ENCODE measurements around the gene TMEM150A.
"Not testable (repeated sequence)": the region's sequence is repeated elsewhere in the genome, so short reads cannot be mapped to it uniquely, and the experiment has no call there.

TMEM150A gene

DNA sequence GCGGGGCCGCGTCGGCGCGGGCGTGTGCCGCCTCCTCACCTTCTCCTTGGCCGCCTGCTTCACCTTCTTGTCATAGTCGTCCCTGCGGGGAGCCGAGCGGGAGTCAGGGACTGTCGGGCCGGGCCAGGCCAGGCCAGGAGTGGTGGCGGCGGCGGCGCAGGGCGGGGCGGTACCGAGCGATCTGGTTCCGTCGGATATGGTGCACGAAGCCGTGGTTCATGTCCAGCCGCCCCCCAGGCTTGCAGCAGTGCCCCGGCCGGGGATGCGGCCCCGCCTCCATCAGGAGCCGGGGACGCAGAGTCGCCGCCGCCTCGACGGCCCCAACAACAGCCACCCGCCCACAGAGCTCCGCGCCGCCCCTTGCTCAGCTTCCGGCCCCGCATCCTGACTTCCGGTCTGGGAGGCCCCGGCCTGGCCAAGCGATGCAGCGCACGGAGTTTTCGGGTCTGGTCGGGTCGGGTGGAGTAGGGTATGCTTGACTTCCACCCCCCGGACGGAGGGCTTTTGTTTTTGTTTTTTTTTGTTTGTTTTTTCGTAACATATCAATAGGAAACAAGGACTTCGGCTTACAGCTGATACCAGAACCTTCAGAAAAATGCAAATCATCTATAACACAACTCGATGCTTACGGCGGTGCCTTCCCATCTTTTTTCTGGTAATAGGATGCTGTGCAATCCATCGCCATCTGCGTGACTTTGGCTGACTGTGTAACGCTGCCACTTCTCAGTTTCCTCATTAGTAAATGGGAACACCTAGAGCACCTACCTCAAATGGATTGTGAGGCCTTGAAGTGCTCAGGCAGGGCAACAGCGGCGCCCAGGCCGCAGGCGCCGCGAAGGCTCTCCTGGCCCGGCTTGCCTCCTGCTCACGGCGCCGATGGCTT, 9.4 kb upstream of the TMEM150A start, which contains the start of gene C2orf68:
TSS of gene C2orf68 (minus strand) at position 362 of the 883 bp plus-strand sequence. CDS start at position 280, 82 bp downstream.
- peak; percentile 91 for DNase-seq (ENCODE audit: low spot score)

DNA sequence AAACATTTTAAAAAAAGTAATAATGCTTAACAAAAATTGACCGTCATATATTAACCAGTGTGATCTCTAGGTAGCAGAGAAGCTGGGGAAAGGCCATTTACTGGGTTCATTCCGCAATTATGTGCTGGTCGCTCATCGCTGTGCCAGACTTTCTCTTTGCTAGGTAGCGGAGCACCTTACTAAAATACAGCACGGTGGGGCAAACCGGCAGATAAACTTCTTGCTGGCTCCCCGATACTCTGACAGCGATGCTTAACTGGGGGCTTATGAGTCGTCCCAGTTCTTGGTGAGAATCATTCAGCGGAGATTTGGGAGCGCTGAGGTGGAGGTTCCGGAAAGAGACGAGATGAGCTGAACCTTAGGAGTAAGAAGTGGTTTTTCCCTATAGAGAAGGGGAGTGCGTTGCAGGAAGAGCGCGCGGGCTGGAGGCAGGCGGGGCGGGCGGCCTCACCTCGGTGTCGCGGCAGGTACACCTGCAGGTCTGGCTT, 8.8 kb upstream of the TMEM150A start:
- DNase-seq (ENCODE audit: low spot score), result no peak

DNA sequence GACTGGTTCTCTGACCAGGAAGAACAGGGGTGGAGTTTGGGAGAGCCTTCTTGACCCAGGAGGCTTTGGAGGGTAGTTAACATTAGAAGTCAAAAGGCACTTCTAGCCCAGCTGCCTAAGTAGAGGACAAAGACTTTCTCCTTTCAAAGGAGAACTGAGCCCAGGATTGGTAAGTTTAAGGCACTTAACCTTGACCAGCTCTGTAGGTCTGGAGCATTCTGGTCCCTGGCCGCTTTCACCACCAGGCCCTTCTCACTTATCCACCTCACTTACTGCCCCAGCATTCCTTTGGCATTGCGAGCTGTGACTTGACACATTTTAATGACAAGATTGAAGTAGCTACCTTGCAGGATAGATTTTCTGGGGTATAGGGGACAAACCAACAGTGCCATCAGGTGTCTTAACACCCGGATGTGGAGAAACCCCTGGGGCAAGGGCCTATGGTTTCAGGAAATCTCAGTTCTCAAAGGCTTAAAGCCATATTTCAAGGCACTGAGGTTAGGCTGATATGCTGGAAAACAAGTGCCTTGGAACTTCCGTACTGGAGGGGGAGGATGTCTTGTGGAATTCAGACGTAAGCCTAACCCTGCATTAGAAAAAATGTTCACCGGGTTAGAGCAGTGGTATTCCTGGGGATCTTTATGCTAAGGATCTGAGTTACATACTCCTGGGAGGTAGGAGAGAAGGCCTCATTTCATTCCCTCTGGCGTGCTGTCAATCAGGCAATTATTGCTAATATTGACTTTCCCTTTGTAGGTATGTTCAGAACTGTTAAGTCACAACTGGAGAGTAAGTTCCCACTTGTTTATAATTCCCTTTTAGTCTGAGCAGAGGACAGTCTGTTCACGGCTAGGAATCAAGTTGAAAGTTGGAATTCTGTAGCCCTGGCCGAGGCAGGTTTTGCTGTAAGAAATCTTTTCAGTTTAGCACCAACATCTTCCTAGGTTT, 5.0 kb upstream of the TMEM150A start:
- no peak for DNase-seq (ENCODE audit: low spot score)

DNA sequence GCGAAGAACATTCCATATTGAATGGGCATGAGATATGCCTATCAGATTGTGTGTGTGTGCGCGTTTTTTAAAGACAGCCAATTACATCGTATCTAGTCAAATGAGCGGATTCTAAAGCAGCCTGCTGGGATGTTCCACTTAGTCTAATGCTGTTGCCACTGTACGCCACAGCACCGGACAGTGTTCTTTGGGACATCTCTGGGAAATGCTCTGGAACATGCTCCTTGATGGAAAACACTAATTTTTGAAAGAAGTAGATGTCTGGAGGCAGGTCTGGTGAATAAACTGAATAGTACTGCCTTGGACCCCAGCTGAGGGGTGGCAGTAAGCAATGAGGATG, 3.6 kb upstream of the TMEM150A start:
- no peak for DNase-seq (ENCODE audit: low spot score)

DNA sequence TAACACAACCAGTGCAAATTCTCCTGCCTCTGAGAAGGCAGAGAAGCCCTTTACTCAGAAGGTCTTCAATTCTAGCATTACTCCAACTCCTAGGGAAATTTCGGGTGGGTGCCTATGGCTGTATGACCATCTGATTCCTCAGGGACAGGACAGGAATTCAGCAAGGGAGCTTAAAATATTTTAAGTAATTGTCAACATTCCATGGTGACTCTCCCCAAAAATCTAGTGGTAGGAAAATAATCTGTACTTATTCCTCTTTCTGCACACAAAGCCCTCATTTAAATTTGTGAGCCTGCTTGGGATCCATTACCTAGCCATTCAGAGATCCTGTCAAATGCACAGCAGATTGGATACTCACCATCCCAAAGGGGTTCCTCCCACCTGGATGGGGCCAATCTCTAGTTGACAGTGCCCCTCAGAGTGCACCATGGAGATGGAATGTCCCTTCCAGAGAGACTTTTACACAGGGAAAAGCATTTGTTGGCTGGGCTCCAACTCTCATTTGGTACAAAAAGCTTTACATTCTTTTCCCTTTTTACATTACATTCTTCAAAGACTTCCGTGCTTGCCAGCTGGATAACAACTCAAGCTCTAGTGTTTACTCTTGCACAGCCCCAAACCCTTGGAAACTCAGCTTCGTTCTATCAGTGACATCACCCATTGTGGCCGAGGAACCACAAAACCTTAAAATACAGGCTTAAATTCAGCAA, 3.1 kb upstream of the TMEM150A start:
- DNase-seq (ENCODE audit: low spot score), result no peak

DNA sequence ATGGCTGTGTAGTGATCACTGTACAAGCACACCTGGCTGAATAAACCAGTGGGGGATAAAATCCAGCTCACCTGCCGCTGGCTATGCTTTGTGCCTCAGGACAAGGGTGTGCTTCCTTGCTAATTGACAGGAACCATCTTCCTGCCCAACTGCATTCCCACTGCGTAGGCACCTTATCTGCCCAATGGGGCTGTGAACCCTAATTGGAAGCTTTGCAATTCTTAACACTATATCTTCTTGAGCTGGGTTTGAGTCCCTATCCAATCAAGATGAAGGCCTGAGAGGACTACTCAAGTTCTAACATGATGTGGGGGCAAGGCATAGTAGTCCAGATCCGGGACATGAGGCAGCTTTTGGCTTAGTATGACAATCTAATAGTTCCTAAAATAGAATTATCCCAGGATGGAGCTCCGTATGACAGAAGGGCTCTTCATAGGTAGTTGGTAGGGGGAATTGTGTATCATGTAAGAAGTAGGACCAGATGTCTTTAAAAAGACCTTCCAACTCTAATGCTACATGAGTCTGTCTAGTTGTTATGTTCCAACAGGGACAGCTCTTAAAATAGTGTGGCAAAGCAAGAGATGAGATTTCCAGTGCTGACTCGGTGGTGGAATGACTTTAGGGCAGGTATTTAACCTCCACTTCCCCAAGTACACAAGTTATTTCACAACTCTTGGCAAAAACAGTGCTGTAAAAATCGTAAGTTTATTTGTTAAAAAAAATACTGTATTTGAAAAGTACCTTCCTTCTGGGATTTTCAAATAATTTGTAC, 2.3 kb upstream of the TMEM150A start:
- DNase-seq (ENCODE audit: low spot score), result no peak

DNA sequence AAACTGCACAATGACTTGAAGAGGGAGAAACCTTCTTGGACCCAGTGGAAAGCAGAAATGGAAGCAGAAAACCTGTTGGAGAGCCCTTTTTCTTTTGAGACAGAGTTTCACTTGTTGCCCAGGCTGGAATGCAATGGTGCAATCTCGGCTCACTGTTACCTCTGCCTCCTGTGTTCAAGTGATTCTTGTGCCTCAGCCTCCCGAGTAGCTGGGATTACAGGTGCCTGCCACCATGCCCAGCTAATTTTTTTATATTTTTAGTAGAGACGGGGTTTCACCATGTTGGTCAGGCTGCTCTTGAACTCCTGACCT, 1.6 kb upstream of the TMEM150A start:
- not testable (repeated sequence) for DNase-seq (ENCODE audit: low spot score)

DNA sequence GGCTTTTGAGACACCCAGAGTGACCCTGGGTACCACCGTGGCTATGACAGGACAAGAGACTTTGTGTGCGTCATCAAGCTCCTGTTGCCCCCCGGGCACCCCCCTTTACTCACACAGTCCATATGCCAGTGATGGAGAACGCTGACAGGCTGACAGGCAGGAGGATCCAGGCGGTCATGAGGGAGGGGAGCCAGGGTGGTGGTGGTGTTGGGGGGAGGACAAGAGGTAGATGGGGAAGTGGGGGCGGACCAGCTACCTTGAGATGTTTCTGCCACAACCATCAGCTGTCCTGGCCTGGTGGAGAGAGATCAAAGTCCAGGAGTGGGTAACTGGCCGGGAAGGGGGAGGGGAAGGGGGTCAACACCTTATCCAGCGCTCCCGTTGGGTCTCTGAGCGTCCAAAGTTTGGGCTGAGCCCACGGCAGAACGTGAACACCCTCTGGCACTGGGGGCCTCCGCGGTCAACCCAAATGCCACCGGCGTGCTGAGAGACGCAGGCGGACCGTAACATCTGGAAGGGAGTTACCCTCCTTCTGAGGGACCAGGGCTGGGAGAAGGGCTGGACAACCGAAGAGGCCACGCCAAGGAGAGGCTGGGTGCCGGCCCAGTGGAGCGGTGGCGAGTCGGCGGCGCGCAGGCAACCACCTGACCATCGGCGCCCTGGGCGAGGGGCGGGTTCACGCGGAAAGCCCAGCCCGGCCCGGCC, 575 bp downstream of the TMEM150A start:
- DNase-seq (ENCODE audit: low spot score), result no peak

DNA sequence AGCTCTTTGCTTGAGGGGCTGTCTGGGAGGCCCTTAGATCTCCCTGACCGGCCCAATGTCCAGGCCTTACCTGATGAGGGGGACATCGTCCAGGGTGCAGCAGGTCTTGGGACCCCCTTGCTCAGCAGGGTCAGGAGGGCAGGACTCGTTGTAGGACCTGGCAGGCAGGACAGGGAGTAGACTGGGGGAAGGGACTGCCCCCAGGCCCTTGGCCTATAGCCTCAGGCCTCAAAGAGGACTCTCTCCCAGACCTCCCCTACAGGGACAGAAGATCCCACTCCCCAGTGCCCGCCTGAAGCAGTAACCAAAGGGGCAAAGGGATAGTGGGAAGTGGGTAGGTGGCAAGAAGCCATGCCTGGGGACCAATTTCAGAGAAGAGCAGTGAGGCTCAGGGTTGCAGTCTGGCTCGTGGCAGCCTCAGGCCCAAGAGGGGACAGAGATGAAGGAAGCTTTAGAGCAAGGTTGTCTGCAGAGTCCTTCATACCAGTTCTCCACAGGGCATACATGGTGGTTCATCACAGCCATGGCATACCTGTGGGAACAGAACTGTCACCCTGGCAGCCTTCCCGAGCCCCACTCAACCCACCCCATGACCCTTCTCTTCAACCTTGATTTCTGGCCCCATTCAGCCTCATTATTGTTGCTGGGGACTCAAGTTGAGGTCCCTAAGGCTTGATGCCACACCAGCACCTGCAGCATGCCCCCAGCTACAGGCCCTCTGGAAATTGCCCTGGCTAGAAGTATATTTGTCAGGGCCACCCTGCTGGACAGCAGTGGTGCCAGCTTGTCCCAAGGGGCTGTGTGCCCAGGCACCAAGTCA, 1.3 kb downstream of the TMEM150A start:
- no peak for DNase-seq (ENCODE audit: low spot score)

DNA sequence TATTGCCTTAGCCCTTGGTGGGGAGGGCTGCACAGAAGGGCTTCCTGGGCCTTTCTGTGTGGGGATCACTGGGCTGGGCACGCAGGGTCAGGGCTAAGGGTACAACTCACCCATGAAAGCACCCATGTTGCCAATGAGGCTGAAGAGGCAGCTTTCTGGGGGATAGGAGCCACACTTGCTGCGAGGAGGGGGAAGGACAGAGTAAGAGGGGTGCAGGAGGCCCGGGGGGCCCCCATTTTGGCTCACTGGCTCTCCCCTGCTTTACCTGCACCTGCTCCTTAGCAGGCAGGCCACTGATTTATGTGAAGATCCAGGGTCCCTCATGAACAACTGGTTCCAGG, 2.3 kb downstream of the TMEM150A start:
- no peak for DNase-seq (ENCODE audit: low spot score)

DNA sequence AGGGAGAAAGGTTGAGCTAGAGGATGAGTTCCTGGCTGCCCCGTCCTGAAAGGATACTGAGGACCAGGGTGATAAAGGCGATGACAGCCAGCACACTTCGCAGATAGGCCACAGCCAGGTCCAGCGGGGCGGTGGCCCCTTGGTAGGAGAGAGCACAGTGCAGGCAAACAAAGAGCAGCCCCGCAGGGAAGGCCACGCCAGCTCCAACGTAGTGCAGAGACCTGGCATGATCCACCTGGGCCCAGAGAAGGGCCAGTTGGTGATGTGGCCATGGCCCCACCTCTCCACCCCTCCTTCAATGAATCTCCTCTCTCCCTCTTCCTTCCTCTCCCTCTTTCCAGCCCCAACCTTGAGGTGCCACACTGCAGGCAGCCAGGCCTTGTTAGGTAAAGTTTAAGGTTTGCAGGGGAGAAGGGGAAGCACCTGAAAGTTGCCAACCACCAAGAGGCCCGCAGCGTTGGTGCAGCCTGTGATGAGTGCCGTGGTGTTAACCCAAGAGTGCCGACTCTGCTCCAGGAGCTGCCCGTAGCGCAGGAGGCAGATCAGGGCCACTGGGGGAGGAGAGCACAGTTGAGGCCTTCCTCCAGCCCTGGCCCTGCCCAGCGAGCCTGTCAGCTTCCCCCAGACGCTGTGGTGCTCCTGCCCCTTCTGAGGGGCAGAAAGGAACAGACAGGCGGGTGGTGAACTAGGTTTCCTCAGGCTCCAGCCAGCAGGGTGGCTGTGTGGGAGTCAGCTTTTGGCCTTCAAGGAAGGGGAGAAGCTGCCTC, 2.8 kb downstream of the TMEM150A start:
- no peak for DNase-seq (ENCODE audit: low spot score)

DNA sequence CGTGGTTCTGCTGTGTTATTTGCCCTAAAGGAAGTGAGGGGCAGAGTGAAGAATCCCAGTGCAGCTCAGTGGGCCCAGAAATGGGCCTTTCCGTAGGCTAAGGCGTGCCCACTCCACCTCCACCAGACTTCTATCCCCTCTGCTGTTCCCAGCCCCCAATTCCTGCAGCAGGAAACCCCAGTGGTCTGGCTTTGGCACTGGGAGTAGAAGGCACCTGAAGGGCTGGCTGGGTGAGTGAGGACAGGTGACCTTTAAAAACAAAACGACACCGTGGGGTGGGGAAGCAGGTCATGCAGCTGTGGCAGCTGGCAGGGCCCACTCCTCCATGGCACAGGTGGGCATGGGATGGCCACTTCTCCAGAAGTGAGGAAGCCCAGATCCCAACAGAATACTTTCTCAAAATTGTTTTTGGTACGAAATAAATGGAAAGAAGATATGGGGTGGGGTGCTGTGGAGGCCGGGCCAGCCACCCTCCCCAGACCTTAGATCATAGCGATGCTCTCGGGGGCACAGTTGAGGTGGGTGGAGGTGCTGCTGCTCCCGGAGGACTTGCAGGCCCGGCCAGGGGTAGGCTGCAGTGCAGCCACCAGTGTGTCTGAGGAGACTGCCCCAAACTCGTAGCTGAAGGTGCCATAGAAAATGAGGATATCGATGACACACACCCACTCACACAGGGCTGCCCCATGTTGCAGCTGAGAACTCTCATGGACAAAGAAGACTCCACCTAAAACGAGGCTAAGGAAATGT, 3.7 kb downstream of the TMEM150A start:
- no peak for DNase-seq (ENCODE audit: low spot score)

DNA sequence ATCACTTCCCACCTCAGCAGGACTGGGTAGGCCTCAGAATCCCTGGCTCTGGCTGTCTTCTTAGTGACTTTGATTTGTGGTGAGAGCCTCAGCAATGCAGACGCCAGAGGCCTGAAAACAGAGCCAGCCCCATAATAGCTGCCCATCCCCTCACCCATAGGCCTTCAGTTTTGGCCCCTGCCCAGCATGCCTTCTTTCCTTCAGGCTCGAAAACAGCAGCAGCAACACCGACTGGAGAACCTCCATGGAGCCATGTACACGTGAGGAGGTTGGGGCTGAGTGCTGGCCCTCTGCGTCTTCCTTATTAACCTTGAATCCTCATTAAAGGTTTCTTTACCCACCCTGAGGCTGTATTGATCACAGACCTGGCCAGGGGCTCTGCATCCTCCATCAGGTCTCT, 5.3 kb downstream of the TMEM150A start:
- DNase-seq (ENCODE audit: low spot score), result no peak

DNA sequence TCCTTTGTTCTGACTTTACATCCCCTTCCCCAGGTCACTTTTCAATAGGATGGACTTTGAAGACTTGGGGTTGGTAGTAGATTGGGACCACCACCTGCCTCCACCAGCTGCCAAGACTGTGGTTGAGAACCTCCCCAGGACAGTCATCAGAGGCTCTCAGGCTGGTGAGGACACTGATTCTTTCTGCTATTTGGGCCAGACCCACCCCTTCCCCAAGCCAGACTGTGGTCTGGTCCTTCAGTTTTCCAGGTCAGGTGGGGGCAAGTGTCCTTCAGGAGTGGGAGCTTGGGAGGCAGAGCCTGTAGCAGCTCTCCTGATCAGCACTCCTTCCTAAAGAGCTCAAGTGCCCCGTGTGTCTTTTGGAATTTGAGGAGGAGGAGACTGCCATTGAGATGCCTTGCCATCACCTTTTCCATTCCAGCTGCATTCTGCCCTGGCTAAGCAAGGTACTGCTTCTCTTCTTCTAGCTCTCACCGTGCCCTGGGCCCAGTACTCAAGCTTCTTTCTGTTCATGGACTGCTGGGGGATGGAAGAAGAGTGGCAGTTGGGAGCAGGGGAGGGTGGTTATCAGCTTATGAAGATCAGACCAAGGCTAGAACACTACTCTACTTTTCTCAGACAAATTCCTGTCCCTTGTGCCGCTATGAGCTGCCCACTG, 5.9 kb downstream of the TMEM150A start:
- DNase-seq (ENCODE audit: low spot score), result no peak

DNA sequence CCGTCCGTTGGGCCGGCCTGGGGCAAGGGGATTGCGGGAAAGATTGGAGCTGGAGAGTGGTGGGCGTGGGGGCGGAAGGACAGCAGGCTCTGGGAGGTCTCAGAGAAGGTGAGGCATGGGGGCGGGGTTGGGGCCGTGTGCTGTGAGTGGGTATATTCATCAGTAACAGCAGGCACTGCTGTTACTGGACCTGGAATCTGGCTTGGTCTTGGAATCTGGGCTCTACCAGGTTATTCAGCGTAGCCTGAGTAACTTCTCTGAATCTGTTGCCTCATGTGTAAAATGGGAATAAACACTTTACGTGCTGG, 6.5 kb downstream of the TMEM150A start:
- DNase-seq (ENCODE audit: low spot score), result peak; percentile 50

DNA sequence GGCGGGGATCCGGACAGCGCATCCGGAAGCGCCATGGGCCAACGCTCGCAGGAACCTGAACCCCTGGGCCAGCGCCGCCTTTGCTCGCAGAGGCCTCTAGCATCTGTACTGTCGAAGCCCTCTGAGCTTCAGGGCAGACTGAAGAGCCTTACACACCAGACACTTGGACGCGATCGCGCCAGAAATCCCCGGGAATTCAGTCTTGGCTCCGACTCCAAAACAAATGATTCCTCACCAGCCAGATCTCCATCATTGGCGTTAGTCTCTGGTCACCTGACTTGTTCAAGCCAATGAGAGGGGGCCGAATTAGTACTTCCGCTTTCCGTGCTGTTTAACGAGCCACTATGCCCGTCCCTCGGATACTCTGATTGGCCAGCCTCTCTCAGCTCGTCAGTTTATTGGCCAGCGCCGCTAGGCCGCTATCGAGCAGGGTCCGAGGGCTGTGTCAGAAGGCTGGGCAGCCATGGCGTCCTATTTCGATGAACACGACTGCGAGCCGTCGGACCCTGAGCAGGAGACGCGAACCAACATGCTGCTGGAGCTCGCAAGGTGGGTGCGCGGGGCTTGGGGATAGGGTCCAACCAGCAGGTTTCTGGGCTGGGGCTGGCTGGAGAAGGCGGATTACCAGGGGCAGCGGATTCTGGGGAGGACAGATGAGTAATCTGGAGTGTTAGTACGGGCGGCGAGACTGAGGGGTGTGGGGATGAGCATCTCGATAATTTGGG, 7.0 kb downstream of the TMEM150A start, which contains the start of gene RNF181:
TSS of gene RNF181 (plus strand) at position 445 of the 725 bp plus-strand sequence. CDS start at position 464, 19 bp downstream.
- DNase-seq (ENCODE audit: low spot score), result peak; percentile 99

DNA sequence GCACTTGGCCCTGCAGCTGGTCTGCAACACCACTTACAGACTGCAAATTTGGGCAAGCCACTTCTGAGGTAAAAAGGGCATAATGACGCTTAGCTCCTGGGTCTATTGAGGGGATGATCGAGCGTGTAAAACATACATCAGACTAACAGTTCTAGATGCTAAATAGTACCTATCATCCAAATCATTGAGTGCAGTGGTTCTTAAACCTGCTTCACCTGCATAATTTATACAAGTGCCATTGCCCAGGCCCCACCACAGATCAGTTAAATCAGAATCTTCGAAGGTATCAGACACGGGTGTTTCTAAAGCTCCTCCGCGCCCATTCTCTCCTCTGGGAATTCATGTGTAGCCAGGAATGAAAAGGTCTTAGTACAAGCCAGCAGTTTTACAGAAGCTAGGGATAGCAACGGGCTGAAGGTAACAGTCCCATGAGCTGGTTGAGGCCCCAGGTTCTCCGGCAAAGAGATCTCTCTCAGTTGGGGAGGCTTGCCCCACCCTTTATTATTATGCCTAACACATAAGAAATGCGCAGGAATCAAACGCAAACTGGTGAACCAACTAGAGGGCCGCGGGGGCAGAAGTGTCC, 7.7 kb downstream of the TMEM150A start:
- no peak for DNase-seq (ENCODE audit: low spot score)
